Heart left ventricle (tissue), 13 donors: ENCODE data around the gene PAXX.

ENCODE experiments used
- CTCF ChIP-seq, 12 donors: fragments of 200-600 bp; sonication (generic) in 4 of 12; IDR thresholded peaks; one replicate each; pipeline versions ENCODE4 v1.5.0 to v1.8.0; 2018 to 2022; ENCODE audit warnings: antibody characterized with exemption in 12 of 12, mild to moderate bottlenecking in 5 of 12
- POLR2A ChIP-seq, 2 donors: fragments of 450-650 bp; IDR thresholded peaks; one replicate each; pipeline ENCODE4 v1.6.1; 2017; ENCODE audit warnings: antibody characterized with exemption in 2 of 2, mild to moderate bottlenecking in 2 of 2, moderate library complexity in 2 of 2
- donor health status: ischemic (EF 13 %, LVEDD 7.1; RV severe dilation, severe dysfunction).
- donor health status: DM: no; HTN: yes; CAD: no.
- donor health status: DM: no; HTN: no; CAD: no.
- donor health status: ischemic (EF 25% LVEDD 6.9; RV normal size, moderate dysfunction).
- donor health status: ischemic (EF 25% LVEDD 5.7; RV mildly dilated, moderate dysfunction).
- donor health status: ischemic (EF 35%, LVEDD 5.7; RV mildly dilated, moderate dysfunction).
- donor health status: nonischemic (EF 11% LVEDD 7.7; RV severe dilation, severe dysfunction).
- donor health status: DM: yes; HTN: yes; CAD: no.
- donor health status: PGD.
- donor health status: ischemic (EF 29% LVEDD 5.4; RV normal size, mild dysfunction).
- donor health status: nonischemic (EF 23%, LVEDD 6.1; RV moderate dilation, normal function).

DNA sequence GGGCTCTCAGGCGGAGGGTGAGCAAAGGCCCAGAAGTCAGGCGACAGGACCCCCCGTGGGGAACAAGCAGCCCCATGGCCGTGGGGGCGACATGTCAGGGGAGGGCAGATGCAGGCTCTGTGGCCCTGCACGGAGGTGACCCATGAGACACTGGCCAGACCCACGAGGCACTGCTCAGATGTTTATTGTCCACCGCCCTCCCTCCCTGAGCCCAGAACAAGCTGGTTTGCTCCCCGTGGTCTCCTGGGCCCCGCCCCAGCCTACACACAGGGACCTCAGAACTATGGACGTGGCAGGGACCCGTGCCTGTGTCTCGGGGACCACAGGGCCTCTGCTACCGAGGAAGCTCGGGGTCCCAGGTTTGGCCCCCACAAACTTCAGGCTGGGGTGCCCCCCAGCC lies 37.8 kb downstream of the PAXX start:
- TF ChIP-seq CTCF (IDR thresholded peaks at IDR 0.05) (no peak), POLR2A (IDR thresholded peaks at IDR 0.05) (no peak)
